Small intestine (tissue), 7 donors: ENCODE data around the gene GSTO2. TPM values are rescaled to one million over a fixed set of nuclear protein-coding genes. Genes with fewer than 3 reads are reported as not detected.
A peak's percentile ranks its signal among the peaks of the same experiment; 100 is the strongest.

Source experiments
- DNase-seq, 2 donors: peaks; one replicate each; pipeline versions ENCODE4 v3.0.0 to v3.0.0-alpha.2; 2013
- FAIRE-seq: peaks from 2 replicates; lab custom pipeline; 2012; peaks lifted over from hg19 to GRCh38; lab: Jason Lieb, UNC
- H3K27ac ChIP-seq, 3 donors: one replicate each; pipeline ENCODE4 v1.5.1; 2013; ENCODE audit warnings: low read length in 2 of 3, mild to moderate bottlenecking in 2 of 3, control low read depth in 1 of 3, inconsistent platforms in 1 of 3, low read depth in 1 of 3, moderate library complexity in 1 of 3
- H3K27me3 ChIP-seq, 3 donors: one replicate each; pipeline ENCODE4 v1.6.1; 2013; ENCODE audit warnings: low read length in 3 of 3, inconsistent platforms in 1 of 3; ENCODE audit not compliant: control insufficient read depth in 3 of 3, insufficient read depth in 3 of 3
- H3K36me3 ChIP-seq, 3 donors: one replicate each; pipeline ENCODE4 v1.6.1; 2013; ENCODE audit warnings: low read length in 3 of 3, inconsistent platforms in 1 of 3, low read depth in 1 of 3, mild to moderate bottlenecking in 1 of 3, moderate library complexity in 1 of 3; ENCODE audit not compliant: control insufficient read depth in 3 of 3, insufficient read depth in 2 of 3
- H3K4me1 ChIP-seq, 3 donors: one replicate each; pipeline ENCODE4 v1.6.1; 2013; ENCODE audit warnings: low read length in 2 of 3, inconsistent platforms in 1 of 3, low read depth in 1 of 3, mild to moderate bottlenecking in 1 of 3, moderate library complexity in 1 of 3; ENCODE audit not compliant: control insufficient read depth in 3 of 3, insufficient read depth in 2 of 3
- H3K4me3 ChIP-seq, 3 donors: one replicate each; pipeline ENCODE4 v1.5.1; 2013; ENCODE audit warnings: low read length in 3 of 3, control low read depth in 1 of 3, inconsistent platforms in 1 of 3, low read depth in 1 of 3, mild to moderate bottlenecking in 1 of 3, moderate library complexity in 1 of 3
- H3K9me3 ChIP-seq, 2 donors: one replicate each; pipeline ENCODE4 v1.6.1; 2013; ENCODE audit warnings: low read depth in 1 of 2, low read length in 1 of 2; ENCODE audit not compliant: control insufficient read depth in 2 of 2, insufficient read depth in 1 of 2
- WGBS, 3 donors: extraction: QIAGEN DNeasy Blood & Tissue Kit; methylation state at CpG; one replicate each; pipeline ENCODE4 v1.1.7; 2013; 5-methylcytosine and 5-hydroxymethylcytosine counted together
- polyA plus RNA-seq, 4 donors: library from polyadenylated mRNA; stranded (reverse) in 3 of 4; unstranded in 1 of 4; fragments of 200-250 nt in 3 of 4; fragments of 120-200 nt in 1 of 4; gene quantifications; one replicate each; pipeline versions ENCODE4 v1.2.1 to v1.2.3, GENCODE V29; 2013
- donor health status: healthy with polysubstance abuse.
- donor health status: control.
- donor health status: control.
- donor health status: Bipolar disorder and iron deficiency.
- donor health status: healthy.

The GSTO2 gene
- polyA plus RNA-seq, 4 donors = 9.2 to 45.4 (median 17.0) TPM

- Histone ChIP-seq H3K27me3 (no peaks in the 10 kb centered on the region), H3K27ac (peak overlapping the region in 1 of 3 donors; percentile 23), H3K9me3 (no peaks in the 10 kb centered on the region), H3K4me3 (no peak overlapping the region), H3K36me3 (peaks cover 0 to 19% (median 0%) of the 10 kb centered on the region in 3 donors), H3K4me1 (peaks cover 0 to 28% (median 18%) of the 10 kb centered on the region in 3 donors)
- no peak for FAIRE-seq
- WGBS, 3 donors = 92 to 96% (median 95%) methylated on average over 10 of the region's 10 CpGs
- no peak for DNase-seq
Observed at GRCh38 chr10:104324931-104325330, 55.9 kb downstream of the GSTO2 start.

GRCh38 chr10:104325436-104326435 is 56.8 kb downstream of the GSTO2 start:
- H3K27ac ChIP-seq = peak overlapping the region in 1 of 3 donors; percentile 42
- H3K4me1 ChIP-seq = peaks cover 0 to 36% (median 26%) of the 10 kb centered on the region in 3 donors
- no peak overlapping the region for H3K4me3 ChIP-seq
- H3K36me3 ChIP-seq = peaks cover 0 to 19% (median 0%) of the 10 kb centered on the region in 3 donors
- DNase-seq (no peak), FAIRE-seq (no peak)
- H3K9me3 ChIP-seq = no peaks in the 10 kb centered on the region
- WGBS, 3 donors = 64 to 86% (median 72%) methylated on average over 28 of the region's 28 CpGs
- H3K27me3 ChIP-seq = no peaks in the 10 kb centered on the region

- no peaks in the 10 kb centered on the region for H3K27me3 ChIP-seq
- H3K4me1 ChIP-seq = peaks cover 2 to 50% (median 30%) of the 10 kb centered on the region in 3 donors
- DNase-seq = no peak
- H3K9me3 ChIP-seq = no peaks in the 10 kb centered on the region
- H3K36me3 ChIP-seq = peaks cover 0 to 19% (median 0%) of the 10 kb centered on the region in 3 donors
- peak overlapping the region in 1 of 3 donors; percentile 79 for H3K27ac ChIP-seq
- WGBS, 3 donors = 93 to 95% (median 93%) methylated on average over 9 of the region's 9 CpGs
- H3K4me3 ChIP-seq = no peak overlapping the region
- FAIRE-seq = no peak
Observed at GRCh38 chr10:104326991-104327610, 58.1 kb downstream of the GSTO2 start.

- Histone ChIP-seq H3K4me1 (peaks cover 2 to 53% (median 23%) of the 10 kb centered on the region in 3 donors), H3K27me3 (no peaks in the 10 kb centered on the region)
Observed at GRCh38 chr10:104327745-104328645, 59.0 kb downstream of the GSTO2 start.

GRCh38 chr10:104328646-104328895 is 59.6 kb downstream of the GSTO2 start:
- DNase-seq (no peak), FAIRE-seq (no peak)
- peaks cover 2 to 53% (median 23%) of the 10 kb centered on the region in 3 donors for H3K4me1 ChIP-seq
- H3K9me3 ChIP-seq = no peaks in the 10 kb centered on the region
- WGBS, 3 donors = 48 to 79% (median 52%) methylated on average over 3 of the region's 3 CpGs
- peak overlapping the region in 2 of 3 donors; percentile 76 to 79 for H3K27ac ChIP-seq
- peaks cover 0 to 19% (median 0%) of the 10 kb centered on the region in 3 donors for H3K36me3 ChIP-seq
- H3K4me3 ChIP-seq = peak overlapping the region in 1 of 3 donors; percentile 16
- no peaks in the 10 kb centered on the region for H3K27me3 ChIP-seq

More at GRCh38 chr10:104327745-104328645, 59.0 kb downstream of the GSTO2 start:
- Histone ChIP-seq H3K27ac (peak overlapping the region in 2 of 3 donors; percentile 76 to 79), H3K36me3 (peaks cover 0 to 19% (median 0%) of the 10 kb centered on the region in 3 donors), H3K9me3 (no peaks in the 10 kb centered on the region), H3K4me3 (peak overlapping the region in 1 of 3 donors; percentile 0)
- FAIRE-seq (no peak), DNase-seq (peak in 1 of 2 donors; percentile 24)
- WGBS, 3 donors = 52 to 66% (median 53%) methylated on average over 20 of the region's 20 CpGs

GRCh38 chr10:104328896-104329710 is 60.1 kb downstream of the GSTO2 start:
- Histone ChIP-seq H3K4me1 (peaks cover 2 to 53% (median 23%) of the 10 kb centered on the region in 3 donors), H3K4me3 (peak overlapping the region in 1 of 3 donors; percentile 16), H3K36me3 (peaks cover 0 to 16% (median 0%) of the 10 kb centered on the region in 3 donors), H3K27ac (peak overlapping the region in 2 of 3 donors; percentile 76 to 79), H3K27me3 (no peaks in the 10 kb centered on the region), H3K9me3 (no peaks in the 10 kb centered on the region)
- FAIRE-seq (no peak), DNase-seq (peak in 1 of 2 donors; percentile 44)
- WGBS, 3 donors = 46 to 73% (median 57%) methylated on average over 15 of the region's 15 CpGs

- Histone ChIP-seq H3K4me1 (peaks cover 2 to 53% (median 23%) of the 10 kb centered on the region in 3 donors), H3K4me3 (no peak overlapping the region), H3K36me3 (peaks cover 0 to 15% (median 0%) of the 10 kb centered on the region in 3 donors), H3K9me3 (no peaks in the 10 kb centered on the region), H3K27ac (peak overlapping the region in 2 of 3 donors; percentile 76 to 79), H3K27me3 (no peaks in the 10 kb centered on the region)
- 65 to 79% (median 74%) methylated on average over 3 of the region's 3 CpGs for WGBS, 3 donors
- DNase-seq (no peak), FAIRE-seq (no peak)
Observed at GRCh38 chr10:104329735-104330134, 60.8 kb downstream of the GSTO2 start.
